GM13976 (cell line): ENCODE measurements around the gene OS9.

Experiments
- DNase-seq: peaks from one replicate; pipeline ENCODE4 v3.0.0; 2012; ENCODE audit warnings: low spot score
- CTCF ChIP-seq: IDR thresholded peaks from 2 replicates; pipeline ENCODE4 v1.5.1; 2012; ENCODE audit warnings: borderline replicate concordance, mild to moderate bottlenecking; ENCODE audit not compliant: insufficient read depth; ENCODE audit errors: extremely low read depth, missing control alignments, control extremely low read depth
- in situ Hi-C: fragments of 300-500 bp; cut with MboI; formaldehyde crosslinking; loops from one replicate; pipeline ENCODE4 v1.12.0; 2022; ENCODE audit warnings: low sequenced_read_pairs, mixed read lengths, inconsistent platforms; ENCODE audit not compliant: unreplicated experiment

The OS9 gene

GRCh38 chr12:57765698-57766463 is 71.9 kb downstream of the OS9 start:
- no peak for TF ChIP-seq CTCF
- in situ Hi-C loops: no loop called here
- DNase-seq: no peak

GRCh38 chr12:57766464-57767304 is 72.8 kb downstream of the OS9 start, which contains the start of gene CYP27B1:
CYP27B1 (minus strand) TSS chr12:57767078; CDS start chr12:57767041, 37 bp downstream.
- DNase-seq: no peak
- in situ Hi-C loops: no loop called here
- no peak for TF ChIP-seq CTCF

- in situ Hi-C loops: no loop called here
- no peak for DNase-seq
- no peak for TF ChIP-seq CTCF
These were observed 73.4 kb downstream of the OS9 start for GRCh38 chr12:57767305-57767698.

- in situ Hi-C loops: no loop called here
- TF ChIP-seq CTCF: no peak
- DNase-seq: no peak
These were observed 73.9 kb downstream of the OS9 start for GRCh38 chr12:57767876-57768275.

- no peak for TF ChIP-seq CTCF
- DNase-seq: no peak
- in situ Hi-C loops: no loop called here
These were observed 75.7 kb downstream of the OS9 start for GRCh38 chr12:57769594-57769993.

- no peak for DNase-seq
- in situ Hi-C loops: no loop called here
- no peak for TF ChIP-seq CTCF
These were observed 76.8 kb downstream of the OS9 start for GRCh38 chr12:57770734-57771133.
